H9 (cell line): ENCODE data around the gene TSHB. TPM values are rescaled to one million over a fixed set of nuclear protein-coding genes. Genes with fewer than 3 reads are reported as not detected.

ENCODE experiments used
- DNase-seq: peaks from one replicate; pipeline ENCODE4 v3.0.0-alpha.2; 2017
- H2AFZ ChIP-seq: one replicate; pipeline ENCODE4 v1.6.1; 2013; ENCODE audit warnings: mild to moderate bottlenecking, low read length, control low read depth, moderate library complexity
- H2AK5ac ChIP-seq: 2 replicates; pipeline ENCODE4 v1.6.1; 2013; ENCODE audit warnings: low read length, control low read depth, mixed read lengths; ENCODE audit not compliant: insufficient read length
- H2BK120ac ChIP-seq: one replicate; pipeline ENCODE4 v1.6.1; 2013; ENCODE audit warnings: low read depth, mild to moderate bottlenecking, low read length, control low read depth, inconsistent platforms; ENCODE audit not compliant: poor library complexity, severe bottlenecking
- H2BK12ac ChIP-seq: 2 replicates; pipeline ENCODE4 v1.6.1; 2013; ENCODE audit warnings: low read length, control low read depth, mixed read lengths, low read depth; ENCODE audit not compliant: insufficient read length
- H2BK15ac ChIP-seq: 2 replicates; pipeline ENCODE4 v1.6.1; 2013; ENCODE audit warnings: low read depth, low read length, control low read depth
- H2BK20ac ChIP-seq: one replicate; pipeline ENCODE4 v1.6.1; 2013; ENCODE audit warnings: low read depth, mild to moderate bottlenecking, low read length, control low read depth, inconsistent platforms; ENCODE audit not compliant: poor library complexity, severe bottlenecking
- H2BK5ac ChIP-seq: 2 replicates; pipeline ENCODE4 v1.6.1; 2013; ENCODE audit warnings: low read length, control low read depth, mixed read lengths; ENCODE audit not compliant: insufficient read length
- H3K14ac ChIP-seq: 2 replicates; pipeline ENCODE4 v1.6.1; 2013; ENCODE audit warnings: low read length, control low read depth; ENCODE audit not compliant: insufficient read depth
- H3K18ac ChIP-seq: 2 replicates; pipeline ENCODE4 v1.6.1; 2013; ENCODE audit warnings: low read depth, mild to moderate bottlenecking, mixed read lengths, low read length, control low read depth; ENCODE audit not compliant: insufficient read length
- H3K23ac ChIP-seq: 2 replicates; pipeline ENCODE4 v1.6.1; 2013; ENCODE audit warnings: low read length, control low read depth, mixed read lengths, low read depth; ENCODE audit not compliant: insufficient read length
- H3K23me2 ChIP-seq: 2 replicates; pipeline ENCODE4 v1.6.1; 2013; ENCODE audit warnings: low read depth, mild to moderate bottlenecking, mixed read lengths, low read length, control low read depth; ENCODE audit not compliant: insufficient read length, poor library complexity, severe bottlenecking
- H3K27ac ChIP-seq: 2 replicates; pipeline ENCODE4 v1.5.1; 2013; ENCODE audit warnings: low read length, control low read depth, mixed read lengths, low read depth; ENCODE audit not compliant: insufficient read length
- H3K27me3 ChIP-seq: 2 replicates; pipeline ENCODE4 v1.6.1; 2013; ENCODE audit warnings: low read length, control low read depth, inconsistent platforms; ENCODE audit not compliant: insufficient read depth
- H3K4ac ChIP-seq: 2 replicates; pipeline ENCODE4 v1.6.1; 2013; ENCODE audit warnings: low read depth, mild to moderate bottlenecking, control low read depth, inconsistent platforms, low read length, moderate library complexity
- H3K4me1 ChIP-seq: 2 replicates; pipeline ENCODE4 v1.6.1; 2013; ENCODE audit warnings: low read length, control low read depth, inconsistent platforms; ENCODE audit not compliant: insufficient read depth
- H3K4me2 ChIP-seq: 2 replicates; pipeline ENCODE4 v1.6.1; 2013; ENCODE audit warnings: low read length, control low read depth, mixed read lengths; ENCODE audit not compliant: insufficient read length, insufficient read depth
- H3K56ac ChIP-seq: 2 replicates; pipeline ENCODE4 v1.6.1; 2013; ENCODE audit warnings: low read depth, mild to moderate bottlenecking, mixed read lengths, low read length, control low read depth; ENCODE audit not compliant: insufficient read length
- H3K79me1 ChIP-seq: 2 replicates; pipeline ENCODE4 v1.6.1; 2013; ENCODE audit warnings: low read depth, mild to moderate bottlenecking, moderate library complexity, low read length, control low read depth, inconsistent platforms; ENCODE audit not compliant: insufficient read depth, poor library complexity, severe bottlenecking
- H3K79me2 ChIP-seq: 2 replicates; pipeline ENCODE4 v1.6.1; 2013; ENCODE audit warnings: low read length, control low read depth, inconsistent platforms; ENCODE audit not compliant: insufficient read depth
- H3K9ac ChIP-seq: 2 replicates; pipeline ENCODE4 v1.6.1; 2013; ENCODE audit warnings: low read length, control low read depth, mixed read lengths; ENCODE audit not compliant: insufficient read length; ENCODE audit errors: extremely low read depth
- H3K9me3 ChIP-seq: one replicate; pipeline ENCODE4 v1.6.1; 2013; ENCODE audit warnings: low read depth, low read length, inconsistent platforms; ENCODE audit not compliant: control insufficient read depth
- H3T11ph ChIP-seq: one replicate; pipeline ENCODE4 v1.6.1; 2013; ENCODE audit warnings: mild to moderate bottlenecking, low read length, control low read depth, inconsistent platforms
- H4K20me1 ChIP-seq: one replicate; pipeline ENCODE4 v1.6.1; 2013; ENCODE audit not compliant: control insufficient read depth, insufficient read length, insufficient read depth
- H4K5ac ChIP-seq: 2 replicates; pipeline ENCODE4 v1.6.1; 2013; ENCODE audit warnings: low read depth, mild to moderate bottlenecking, mixed read lengths, low read length, control low read depth; ENCODE audit not compliant: insufficient read length
- H4K8ac ChIP-seq: replicated peaks from 2 replicates; pipeline ENCODE4 v1.6.1; 2013; ENCODE audit warnings: low read length, control low read depth, mixed read lengths, low read depth; ENCODE audit not compliant: insufficient read length
- H4K91ac ChIP-seq: 2 replicates; pipeline ENCODE4 v1.6.1; 2013; ENCODE audit warnings: low read depth, mild to moderate bottlenecking, moderate library complexity, mixed read lengths, low read length, control low read depth; ENCODE audit not compliant: insufficient read length
- H3K27ac Mint-ChIP-seq, 3 experiments: 2 replicates in 2 of 3; 3 replicates in 1 of 3; pipeline ENCODE4 v1.8.0; 2020 to 2021; ENCODE audit warnings: mixed read lengths in 3 of 3, mild to moderate bottlenecking in 1 of 3, moderate library complexity in 1 of 3
- H3K27me3 Mint-ChIP-seq: 2 replicates; pipeline ENCODE4 v1.8.0; 2021; ENCODE audit warnings: low read depth, mild to moderate bottlenecking, moderate library complexity, mixed read lengths
- H3K36me3 Mint-ChIP-seq, 3 experiments: 2 replicates in 2 of 3; 3 replicates in 1 of 3; pipeline ENCODE4 v1.8.0; 2020 to 2021; ENCODE audit warnings: low read depth in 3 of 3, mixed read lengths in 3 of 3; ENCODE audit not compliant: insufficient read depth in 1 of 3
- H3K4me1 Mint-ChIP-seq, 2 experiments: 2 replicates each; pipeline ENCODE4 v1.8.0; 2020; ENCODE audit warnings: mixed read lengths in 2 of 2
- H3K4me3 Mint-ChIP-seq, 2 experiments: 2 replicates in 1 of 2; 3 replicates in 1 of 2; pipeline ENCODE4 v1.8.0; 2020 to 2021; ENCODE audit warnings: mild to moderate bottlenecking in 2 of 2, mixed read lengths in 2 of 2, moderate library complexity in 1 of 2
- H3K9me3 Mint-ChIP-seq, 2 experiments: 2 replicates in 1 of 2; 3 replicates in 1 of 2; pipeline ENCODE4 v1.8.0; 2020; ENCODE audit warnings: mild to moderate bottlenecking in 2 of 2, mixed read lengths in 2 of 2, moderate library complexity in 1 of 2
- CTCF ChIP-seq: fragments of 200-600 bp; sonication (generic); conservative IDR thresholded peaks from 3 replicates; pipeline ENCODE4 v1.8.0; 2021; ENCODE audit warnings: antibody characterized with exemption, mild to moderate bottlenecking
- WGBS: extraction: QIAGEN DNeasy Blood & Tissue Kit; methylation state at CpG from one replicate; pipeline ENCODE4 v1.1.7; 2013; ENCODE audit warnings: missing lambda C conversion rate, low lambda C conversion rate, mixed read lengths; ENCODE audit not compliant: insufficient read length; ENCODE audit errors: extremely low coverage; 5-methylcytosine and 5-hydroxymethylcytosine counted together
- total RNA-seq: library from RNA; stranded (reverse); gene quantifications from 2 replicates; pipeline ENCODE4 v1.2.1, GENCODE V29; 2021

TSHB gene
- total RNA-seq, 1 experiment from 2014 or later = not detected

- no peaks in the 10 kb centered on the region for H3K79me2 ChIP-seq
- H2AFZ ChIP-seq = no peak overlapping the region
- Mint-ChIP-seq H3K27ac (no peak overlapping the region), H3K36me3 (no peaks in the 10 kb centered on the region), H3K9me3 (no peaks in the 10 kb centered on the region), H3K27me3 (no peaks in the 10 kb centered on the region), H3K4me1 (no peaks in the 10 kb centered on the region), H3K4me3 (no peak overlapping the region)
- no peak overlapping the region for H2BK20ac ChIP-seq
- no peak overlapping the region for H4K91ac ChIP-seq
- no peak overlapping the region for H2BK120ac ChIP-seq
- H3K4me1 ChIP-seq = no peaks in the 10 kb centered on the region
- H2AK5ac ChIP-seq = no peak overlapping the region
- no peak overlapping the region for H3K23ac ChIP-seq
- H3K9me3 ChIP-seq = no peaks in the 10 kb centered on the region
- no peak overlapping the region for H3K9ac ChIP-seq
- no peak overlapping the region for H3K18ac ChIP-seq
- H2BK5ac ChIP-seq = no peak overlapping the region
- no peaks in the 10 kb centered on the region for H4K20me1 ChIP-seq
- DNase-seq = no peak
- H3K56ac ChIP-seq = no peak overlapping the region
- H3K27me3 ChIP-seq = no peaks in the 10 kb centered on the region
- WGBS = no CpG with 5 or more reads among the region's 2 CpGs
- no peak overlapping the region for H2BK12ac ChIP-seq
- no peak overlapping the region for H3K27ac ChIP-seq
- no peaks in the 10 kb centered on the region for H3K23me2 ChIP-seq
- no peak for TF ChIP-seq CTCF
- H3K14ac ChIP-seq = no peak overlapping the region
- H3K4ac ChIP-seq = no peak overlapping the region
- no peak overlapping the region for H4K5ac ChIP-seq
- no peak overlapping the region for H3K4me2 ChIP-seq
- H4K8ac ChIP-seq = no peak overlapping the region
- no peaks in the 10 kb centered on the region for H3K79me1 ChIP-seq
- no peak overlapping the region for H2BK15ac ChIP-seq
- no peak overlapping the region for H3T11ph ChIP-seq
These were observed 2.0 kb downstream of the TSHB start for GRCh38 chr1:115031595-115031994.
